ENCODE measurements around the gene HCN2.
A peak's percentile ranks its signal among the peaks of the same experiment; 100 is the strongest.
"Not testable (repeated sequence)": the region's sequence is repeated elsewhere in the genome, so short reads cannot be mapped to it uniquely, and the experiment has no call there.

HCN2 gene

GRCh38 chr19:620166-620862, 30.6 kb downstream of the HCN2 start:
- no peak for DNase-seq (ENCODE audit: low spot score)

- DNase-seq (ENCODE audit: low spot score): not testable (repeated sequence)
These were observed 31.5 kb downstream of the HCN2 start for GRCh38 chr19:621191-621590.

GRCh38 chr19:621819-622218, 32.1 kb downstream of the HCN2 start:
- DNase-seq (ENCODE audit: low spot score): no peak

- no peak for DNase-seq (ENCODE audit: low spot score)
These were observed 33.0 kb downstream of the HCN2 start for GRCh38 chr19:622666-623065.

- no peak for DNase-seq (ENCODE audit: low spot score)
These were observed 33.7 kb downstream of the HCN2 start for GRCh38 chr19:623175-623916.

GRCh38 chr19:623974-624373, 34.3 kb downstream of the HCN2 start:
- no peak for DNase-seq (ENCODE audit: low spot score)

- DNase-seq (ENCODE audit: low spot score): no peak
These were observed 34.9 kb downstream of the HCN2 start for GRCh38 chr19:624433-625109.

GRCh38 chr19:625257-625656, 35.6 kb downstream of the HCN2 start:
- DNase-seq (ENCODE audit: low spot score): no peak

GRCh38 chr19:626566-626965, 36.9 kb downstream of the HCN2 start:
- not testable (repeated sequence) for DNase-seq (ENCODE audit: low spot score)

GRCh38 chr19:628168-628567, 38.5 kb downstream of the HCN2 start:
- DNase-seq (ENCODE audit: low spot score): no peak

- not testable (repeated sequence) for DNase-seq (ENCODE audit: low spot score)
These were observed 39.8 kb downstream of the HCN2 start for GRCh38 chr19:629515-629914.

- DNase-seq (ENCODE audit: low spot score): no peak
These were observed 40.5 kb downstream of the HCN2 start for GRCh38 chr19:629961-630714.

- DNase-seq (ENCODE audit: low spot score): peak; percentile 95
These were observed 42.9 kb downstream of the HCN2 start for GRCh38 chr19:632579-633067.

GRCh38 chr19:633068-633785, 43.5 kb downstream of the HCN2 start, which contains the start of gene POLRMT:
Gene POLRMT (minus strand): TSS chr19:633537. CDS start chr19:633512, 25 bp downstream.
- DNase-seq (ENCODE audit: low spot score): peak; percentile 100

GRCh38 chr19:633786-634639, 44.3 kb downstream of the HCN2 start:
- no peak for DNase-seq (ENCODE audit: low spot score)

GRCh38 chr19:634975-635652, 45.4 kb downstream of the HCN2 start:
- no peak for DNase-seq (ENCODE audit: low spot score)

- DNase-seq (ENCODE audit: low spot score): no peak
These were observed 49.2 kb downstream of the HCN2 start for GRCh38 chr19:638906-639252.

GRCh38 chr19:639253-640160, 49.8 kb downstream of the HCN2 start, which contains the start of gene FGF22:
Gene FGF22 (plus strand): TSS chr19:639879. CDS start chr19:639926, 47 bp downstream.
- DNase-seq (ENCODE audit: low spot score): peak; percentile 99

- no peak for DNase-seq (ENCODE audit: low spot score)
These were observed 50.5 kb downstream of the HCN2 start for GRCh38 chr19:640161-640558.
